ENCODE data around the gene FOXL1.

FOXL1 gene

DNA sequence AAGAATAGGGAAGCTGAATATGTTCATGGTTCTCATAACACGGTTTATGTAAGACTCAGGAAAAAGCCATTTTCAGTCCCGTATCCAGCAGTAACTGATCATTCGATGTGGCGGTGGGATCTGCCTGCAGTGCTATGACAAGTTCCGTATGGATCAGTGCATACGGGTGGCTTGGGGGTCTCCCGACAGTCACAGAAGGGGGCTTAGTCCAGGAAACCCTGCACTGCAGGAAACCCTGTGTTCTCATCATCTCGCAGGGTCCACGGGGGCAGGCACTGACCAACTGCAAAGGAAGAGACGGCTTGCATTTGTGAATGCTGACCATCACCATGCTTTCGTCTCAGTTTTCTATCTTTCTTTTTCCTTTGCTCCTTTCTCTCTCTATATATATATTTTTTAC, 31.1 kb upstream of the FOXL1 start:
- DNase-seq (ENCODE audit: insufficient read length, low spot score) (no peak), FAIRE-seq (no peak)
- TF ChIP-seq, protein P1, sequence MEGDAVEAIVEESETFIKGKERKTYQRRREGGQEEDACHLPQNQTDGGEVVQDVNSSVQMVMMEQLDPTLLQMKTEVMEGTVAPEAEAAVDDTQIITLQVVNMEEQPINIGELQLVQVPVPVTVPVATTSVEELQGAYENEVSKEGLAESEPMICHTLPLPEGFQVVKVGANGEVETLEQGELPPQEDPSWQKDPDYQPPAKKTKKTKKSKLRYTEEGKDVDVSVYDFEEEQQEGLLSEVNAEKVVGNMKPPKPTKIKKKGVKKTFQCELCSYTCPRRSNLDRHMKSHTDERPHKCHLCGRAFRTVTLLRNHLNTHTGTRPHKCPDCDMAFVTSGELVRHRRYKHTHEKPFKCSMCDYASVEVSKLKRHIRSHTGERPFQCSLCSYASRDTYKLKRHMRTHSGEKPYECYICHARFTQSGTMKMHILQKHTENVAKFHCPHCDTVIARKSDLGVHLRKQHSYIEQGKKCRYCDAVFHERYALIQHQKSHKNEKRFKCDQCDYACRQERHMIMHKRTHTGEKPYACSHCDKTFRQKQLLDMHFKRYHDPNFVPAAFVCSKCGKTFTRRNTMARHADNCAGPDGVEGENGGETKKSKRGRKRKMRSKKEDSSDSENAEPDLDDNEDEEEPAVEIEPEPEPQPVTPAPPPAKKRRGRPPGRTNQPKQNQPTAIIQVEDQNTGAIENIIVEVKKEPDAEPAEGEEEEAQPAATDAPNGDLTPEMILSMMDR (IDR thresholded peaks at IDR 0.05; ENCODE audit: insufficient read depth, missing control alignments), result no peak

DNA sequence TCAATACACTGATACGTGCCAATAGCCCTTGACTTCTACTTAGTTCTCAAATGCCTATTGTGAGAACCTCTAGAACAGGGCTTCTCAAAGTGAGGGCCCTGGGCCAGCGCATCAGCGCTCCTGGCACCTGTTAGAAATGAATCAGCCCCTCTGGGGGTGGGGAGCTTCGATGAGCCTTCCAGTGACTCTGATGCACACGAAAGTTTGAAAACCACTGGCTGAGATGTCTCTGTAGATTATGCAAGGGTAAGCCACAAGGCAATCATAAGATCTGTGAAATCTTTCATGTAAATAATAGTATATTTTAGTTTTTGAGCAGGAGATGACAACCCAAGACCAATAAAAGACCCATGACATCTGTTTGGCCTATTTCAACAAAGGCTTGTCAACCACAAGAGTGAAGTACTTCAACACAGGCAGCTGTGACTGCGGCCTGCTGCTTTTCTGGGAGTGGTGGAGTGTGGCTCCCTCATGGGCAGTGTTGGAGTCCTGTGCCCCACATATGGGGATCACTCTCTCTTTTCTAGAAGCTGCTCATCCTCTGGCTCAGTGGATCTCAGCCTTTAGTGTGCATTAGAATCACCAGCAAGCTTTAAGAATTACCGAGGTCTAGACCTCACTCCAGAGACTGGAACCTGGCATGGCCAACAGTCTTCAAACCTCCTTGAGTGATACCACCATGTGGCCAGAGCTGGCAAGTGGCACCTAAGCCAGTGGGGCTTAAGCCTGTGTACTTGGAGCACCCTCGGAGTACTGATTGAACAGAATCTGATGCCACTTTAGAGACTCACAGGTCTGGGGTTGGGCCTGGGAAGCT, 29.1 kb upstream of the FOXL1 start:
- no peak for DNase-seq (ENCODE audit: insufficient read length, low spot score)
- no peak for FAIRE-seq

DNA sequence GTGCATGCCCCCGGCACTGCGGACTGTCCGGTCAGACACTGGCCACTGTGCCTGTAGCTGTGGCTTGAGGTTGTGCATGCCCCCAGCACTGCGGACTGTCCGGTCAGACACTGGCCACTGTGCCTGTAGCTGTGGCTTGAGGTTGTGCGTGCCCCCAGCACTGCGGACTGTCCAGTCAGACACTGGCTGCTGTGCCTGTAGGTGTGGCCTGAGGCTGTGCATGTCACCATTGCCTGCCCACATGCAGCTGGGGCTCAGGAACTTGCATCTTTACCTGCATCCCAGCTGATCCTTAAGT, 28.5 kb upstream of the FOXL1 start:
- TF ChIP-seq, protein P1 (IDR thresholded peaks at IDR 0.05; ENCODE audit: insufficient read depth, missing control alignments), result no peak
- FAIRE-seq, result no peak
- no peak for DNase-seq (ENCODE audit: insufficient read length, low spot score)

More for the DNA sequence above, 29.1 kb upstream of the FOXL1 start:
- TF ChIP-seq, protein P1 (IDR thresholded peaks at IDR 0.05; ENCODE audit: insufficient read depth, missing control alignments), result no peak

DNA sequence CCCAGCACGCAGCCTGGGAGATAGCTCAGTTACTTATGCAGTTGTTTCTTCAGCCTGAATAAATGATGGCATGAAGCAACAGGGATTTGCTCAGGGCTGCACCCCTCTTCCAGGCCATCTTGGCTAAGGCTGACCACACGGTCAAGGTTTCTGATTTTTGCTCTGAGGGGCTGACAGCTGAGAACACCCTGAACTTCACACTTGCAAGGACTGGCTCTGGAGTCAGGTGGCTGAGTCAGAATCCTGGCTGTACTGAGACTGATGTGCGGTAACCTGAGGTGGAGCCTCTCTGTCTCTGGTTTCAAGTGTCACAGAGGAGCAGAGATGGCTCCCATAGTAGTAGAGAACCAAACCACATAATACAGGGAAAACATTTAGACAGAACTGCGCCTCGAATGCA, 28.1 kb upstream of the FOXL1 start:
- TF ChIP-seq, protein P1 (IDR thresholded peaks at IDR 0.05; ENCODE audit: insufficient read depth, missing control alignments), result no peak
- DNase-seq (ENCODE audit: insufficient read length, low spot score) (no peak), FAIRE-seq (no peak)

DNA sequence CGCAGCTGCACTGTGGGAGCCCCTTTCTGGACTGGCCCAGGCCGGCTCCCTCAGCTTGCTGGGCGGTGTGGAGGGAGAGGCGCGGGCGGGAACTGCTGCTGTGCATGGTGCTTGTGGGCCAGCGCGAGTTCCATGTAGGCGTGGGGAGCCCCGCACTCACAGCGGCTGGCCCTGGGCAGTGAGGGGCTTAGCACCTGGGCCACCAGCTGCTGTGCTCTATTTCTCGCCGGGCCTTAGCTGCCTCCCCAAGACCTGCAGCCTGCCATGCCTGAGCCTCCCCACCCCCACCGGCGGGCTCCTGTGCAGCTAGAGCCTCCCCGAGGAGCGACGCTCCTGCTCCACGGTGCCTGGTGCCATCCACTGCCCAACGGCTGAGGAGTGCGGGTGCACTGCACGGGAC, 25.0 kb upstream of the FOXL1 start:
- DNase-seq (ENCODE audit: insufficient read length, low spot score), result no peak
- FAIRE-seq, result no peak
- TF ChIP-seq, protein P1 (IDR thresholded peaks at IDR 0.05; ENCODE audit: insufficient read depth, missing control alignments), result no peak

DNA sequence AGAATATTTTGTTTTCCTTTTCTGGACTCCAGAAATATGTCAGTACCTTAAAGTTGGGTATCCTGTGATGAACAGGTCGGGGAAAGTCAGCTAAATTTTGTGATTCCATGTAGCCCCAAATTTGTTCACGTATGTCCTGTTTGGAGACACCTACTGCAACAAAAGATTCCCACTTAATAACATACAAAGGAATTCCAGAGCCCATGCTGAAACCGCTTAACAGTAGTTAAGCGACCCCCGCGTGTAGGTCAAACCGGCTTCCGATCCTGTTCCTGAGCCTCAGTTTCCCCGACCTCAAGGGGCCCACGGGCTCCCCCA, 23.8 kb upstream of the FOXL1 start:
- no peak for DNase-seq (ENCODE audit: insufficient read length, low spot score)
- TF ChIP-seq, protein P1 (IDR thresholded peaks at IDR 0.05; ENCODE audit: insufficient read depth, missing control alignments), result no peak
- no peak for FAIRE-seq

DNA sequence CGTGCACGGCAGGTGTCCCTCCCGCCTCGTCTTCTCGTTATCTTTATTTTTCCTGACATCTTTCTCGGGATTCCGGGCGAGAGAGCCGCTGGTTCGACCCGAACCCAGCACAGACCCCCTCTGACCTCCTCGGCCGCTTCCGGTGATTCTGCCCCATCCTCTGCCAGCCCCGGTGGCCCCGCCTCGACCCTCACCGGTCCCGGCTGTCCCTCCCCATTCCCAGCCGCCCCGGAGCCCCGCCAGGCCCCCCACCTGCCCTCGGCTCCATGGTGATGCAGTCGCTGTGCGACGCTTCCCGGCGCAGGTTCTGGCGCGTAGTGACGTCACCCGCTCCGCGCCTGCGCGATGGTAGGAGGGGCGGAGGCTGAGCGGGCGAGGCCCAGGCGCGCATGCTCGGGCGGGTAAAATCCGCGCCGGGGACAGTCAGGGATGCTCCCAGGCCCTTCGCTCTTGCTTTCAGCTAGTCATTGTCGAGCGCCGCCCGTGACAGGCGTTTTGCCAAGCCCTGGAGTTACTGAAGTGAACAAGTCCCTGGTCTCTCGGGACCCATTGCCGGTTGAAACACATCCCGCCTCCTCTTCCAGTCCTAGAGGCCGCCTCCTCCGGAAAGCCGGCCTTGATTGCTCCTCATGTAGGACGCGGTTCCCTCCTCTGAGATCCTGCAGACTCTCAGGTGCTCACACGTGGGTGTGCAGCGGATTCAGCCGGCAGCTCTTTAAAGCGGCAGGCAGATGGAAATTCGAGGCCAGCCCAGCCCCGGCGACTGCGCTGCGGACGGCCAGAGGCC, 23.2 kb upstream of the FOXL1 start, which contains the start of gene MTHFSD:
MTHFSD (minus strand) TSS at position 319 of the 787 bp plus-strand sequence; CDS start at position 268, 51 bp downstream.
- TF ChIP-seq, protein P1 (IDR thresholded peaks at IDR 0.05; ENCODE audit: insufficient read depth, missing control alignments), result no peak
- FAIRE-seq (no peak), DNase-seq (ENCODE audit: insufficient read length, low spot score) (peak; percentile 80)
